Right lobe of liver (tissue), 6 donors: ENCODE data around the gene C11orf42. TPM values are rescaled to one million over a fixed set of nuclear protein-coding genes. Genes with fewer than 3 reads are reported as not detected.

Source experiments
- ATAC-seq, 4 donors: fragments of 200-7000 bp; cut with Tn5 transposase; one replicate each; pipeline ENCODE4 v1.9.1; 2020; ENCODE audit warnings: mild to moderate bottlenecking in 4 of 4, moderate library complexity in 4 of 4
- DNase-seq, 3 donors: peaks; one replicate each; pipeline ENCODE4 v3.0.0-alpha.2; 2020
- H3K27ac ChIP-seq, 3 donors: fragments of 200-600 bp; one replicate each; pipeline ENCODE4 v1.8.0; 2022
- H3K27me3 ChIP-seq, 2 donors: fragments of 200-600 bp; one replicate each; pipeline ENCODE4 v1.8.0; 2022
- H3K36me3 ChIP-seq, 4 donors: fragments of 200-600 bp; sonication (generic) in 1 of 4; one replicate each; pipeline versions ENCODE4 v1.5.1 to v1.8.0; 2017 to 2022; ENCODE audit warnings: control low read depth in 1 of 4
- H3K4me1 ChIP-seq, 4 donors: fragments of 200-600 bp; sonication (generic) in 1 of 4; one replicate each; pipeline versions ENCODE4 v1.5.1 to v1.8.0; 2017 to 2022; ENCODE audit warnings: control low read depth in 1 of 4
- H3K4me3 ChIP-seq, 3 donors: fragments of 200-600 bp; one replicate each; pipeline ENCODE4 v1.8.0; 2022
- H3K9me3 ChIP-seq, 4 donors: fragments of 200-600 bp; sonication (generic) in 1 of 4; one replicate each; pipeline versions ENCODE4 v1.5.1 to v1.8.0; 2017 to 2022; ENCODE audit warnings: control low read depth in 1 of 4
- CTCF ChIP-seq, 4 donors: fragments of 200-600 bp in 3 of 4; fragments of 450-650 bp in 1 of 4; IDR thresholded peaks; one replicate each; pipeline versions ENCODE4 v1.5.1 to v1.8.0; 2016 to 2022; ENCODE audit warnings: antibody characterized with exemption in 4 of 4, mild to moderate bottlenecking in 2 of 4
- POLR2A ChIP-seq: fragments of 450-650 bp; IDR thresholded peaks from one replicate; pipeline ENCODE4 v1.6.1; 2017; ENCODE audit warnings: antibody characterized with exemption, mild to moderate bottlenecking
- WGBS: methylation state at CpG from one replicate; pipeline ENCODE4 v1.1.6; 2018; ENCODE audit warnings: low coverage, low lambda C conversion rate; ENCODE audit not compliant: insufficient coverage; ENCODE audit errors: missing lambda C conversion rate; 5-methylcytosine and 5-hydroxymethylcytosine counted together
- intact Hi-C, 2 donors: fragments of 100-400 bp; cut with DNase I; formaldehyde crosslinking; loops; one replicate each; pipeline versions ENCODE4 v1.11.2 to v1.14.1; 2022
- total RNA-seq, 6 experiments: library from RNA; depleted of rRNA in 2 of 6; stranded (reverse); fragments of >200 nt in 2 of 6; fragmentation: NEBNext Ultra II Directional in 3 of 6; extraction: Animal tissue kit (Norgen Biotek cat#: 25700) in 3 of 6; gene quantifications; one replicate each; pipeline versions ENCODE4 v1.1.0 to v1.2.4, GENCODE V29; 2016 to 2023
- donor health status: DM: no; HTN: yes; CAD: no.
- donor health status: DM: no; HTN: no; CAD: no.
- donor health status: DM: no; HTN: no; CAD: no.
- donor health status: DM: no; HTN: yes; CAD: no.
- donor health status: DM: no; HTN: yes; CAD: no.

Gene C11orf42
- total RNA-seq, 6 experiments from 2014 or later: not detected

DNA sequence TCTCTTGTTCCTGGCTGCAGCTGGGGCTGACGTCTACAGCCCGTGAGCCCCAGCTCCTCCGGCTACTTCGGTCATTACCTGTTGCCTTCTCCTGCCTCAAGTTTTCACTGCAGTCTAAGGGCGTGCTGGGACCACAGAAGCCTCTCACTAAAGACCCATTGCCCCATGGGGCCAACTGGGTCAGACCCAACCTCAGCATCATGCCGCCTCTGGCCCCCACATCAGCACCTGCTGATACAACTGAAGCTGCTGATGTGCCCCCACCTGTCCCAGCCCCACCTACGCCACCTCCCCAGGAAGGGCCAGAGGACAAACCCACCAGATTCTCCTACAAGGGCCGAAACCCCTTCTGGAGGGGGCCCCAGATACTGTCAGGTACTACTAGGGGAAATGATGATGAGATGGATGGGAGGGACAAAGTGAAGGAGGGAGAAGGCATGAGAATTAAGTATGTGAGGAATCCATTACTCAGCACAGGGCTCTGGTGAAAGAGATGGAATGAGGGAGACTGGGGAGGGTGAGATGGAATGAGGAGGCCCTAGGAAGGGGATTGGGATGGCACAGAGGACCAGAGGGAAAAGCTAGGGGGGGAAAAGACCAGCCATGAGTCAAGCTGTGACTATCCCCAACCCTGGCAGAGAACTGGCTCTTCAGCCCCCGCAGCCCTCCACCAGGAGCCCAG lies 5.1 kb downstream of the C11orf42 start:
- DNase-seq (no peak), ATAC-seq (peak in 1 of 4 donors; percentile 37)
- intact Hi-C loops: no loop called here
- Histone ChIP-seq H3K27me3 (no peaks in the 10 kb centered on the region), H3K9me3 (no peaks in the 10 kb centered on the region), H3K4me3 (no peak overlapping the region), H3K4me1 (no peaks in the 10 kb centered on the region), H3K36me3 (peaks cover 0 to 77% (median 21%) of the 10 kb centered on the region in 4 donors), H3K27ac (no peak overlapping the region)
- WGBS: 100% methylated on average over 2 of the region's 9 CpGs
- TF ChIP-seq CTCF (IDR thresholded peaks at IDR 0.05): no peak

DNA sequence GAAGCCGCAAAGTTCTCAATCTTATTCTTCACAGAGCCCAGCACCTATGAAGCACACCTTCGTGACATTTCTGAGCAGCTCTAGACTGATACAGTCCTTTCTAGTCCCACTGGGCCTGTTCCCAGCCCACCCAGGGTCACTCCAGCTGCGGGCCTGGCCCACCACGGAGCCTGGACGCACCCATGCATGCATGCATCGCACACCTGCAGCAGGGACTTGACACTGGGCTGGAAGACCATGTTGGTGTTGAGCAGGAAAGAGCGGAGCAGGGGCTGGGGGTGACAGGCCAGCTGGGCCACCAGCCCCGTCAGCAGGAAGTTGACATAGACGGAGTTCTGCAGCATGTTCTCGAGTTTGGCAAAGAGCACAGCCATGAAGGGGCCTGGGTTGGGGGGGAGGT lies 9.2 kb downstream of the C11orf42 start:
- Histone ChIP-seq H3K27me3 (no peaks in the 10 kb centered on the region), H3K9me3 (no peaks in the 10 kb centered on the region), H3K27ac (no peak overlapping the region), H3K4me3 (no peak overlapping the region), H3K36me3 (peaks cover 7 to 94% (median 34%) of the 10 kb centered on the region in 4 donors), H3K4me1 (no peaks in the 10 kb centered on the region)
- WGBS: 94% methylated on average over 3 of the region's 10 CpGs
- DNase-seq (no peak), ATAC-seq (no peak)
- TF ChIP-seq CTCF (IDR thresholded peaks at IDR 0.05) (no peak), POLR2A (no peak)
- intact Hi-C loops: no loop called here

GRCh38 chr11:6216501-6216900 lies 11.1 kb downstream of the C11orf42 start:
- TF ChIP-seq POLR2A (no peak), CTCF (IDR thresholded peaks at IDR 0.05) (no peak)
- no peak overlapping the region for H3K27ac ChIP-seq
- intact Hi-C loops: no loop called here
- 89% methylated on average over 4 of the region's 4 CpGs for WGBS
- H3K27me3 ChIP-seq: no peaks in the 10 kb centered on the region
- H3K9me3 ChIP-seq: no peaks in the 10 kb centered on the region
- ATAC-seq: no peak
- DNase-seq: no peak
- peaks cover 7 to 94% (median 41%) of the 10 kb centered on the region in 4 donors for H3K36me3 ChIP-seq
- no peaks in the 10 kb centered on the region for H3K4me1 ChIP-seq
- no peak overlapping the region for H3K4me3 ChIP-seq

- no peak for DNase-seq
- WGBS: 89% methylated on average over 12 of the region's 19 CpGs
Observed at GRCh38 chr11:6217722-6218121, 12.4 kb downstream of the C11orf42 start.

More at GRCh38 chr11:6217722-6218121, 12.4 kb downstream of the C11orf42 start:
- no peaks in the 10 kb centered on the region for H3K9me3 ChIP-seq
- no peak for TF ChIP-seq POLR2A
- TF ChIP-seq CTCF (IDR thresholded peaks at IDR 0.05): no peak
- peaks cover 7 to 92% (median 44%) of the 10 kb centered on the region in 4 donors for H3K36me3 ChIP-seq
- ATAC-seq: no peak
- intact Hi-C loops: no loop called here
- no peaks in the 10 kb centered on the region for H3K27me3 ChIP-seq
- no peak overlapping the region for H3K27ac ChIP-seq
- H3K4me1 ChIP-seq: no peaks in the 10 kb centered on the region
- H3K4me3 ChIP-seq: no peak overlapping the region
